NCI-H446 (cell line): ENCODE results near the gene LGI4.
A peak's percentile ranks its signal among the peaks of the same experiment; 100 is the strongest.
"Not testable (repeated sequence)": the region's sequence is repeated elsewhere in the genome, so short reads cannot be mapped to it uniquely, and the experiment has no call there.

Source experiments
- DNase-seq, 2 experiments: peaks; one replicate each; lab custom pipeline; 2025; lab: John Stamatoyannopoulos, UW

LGI4 gene

DNA sequence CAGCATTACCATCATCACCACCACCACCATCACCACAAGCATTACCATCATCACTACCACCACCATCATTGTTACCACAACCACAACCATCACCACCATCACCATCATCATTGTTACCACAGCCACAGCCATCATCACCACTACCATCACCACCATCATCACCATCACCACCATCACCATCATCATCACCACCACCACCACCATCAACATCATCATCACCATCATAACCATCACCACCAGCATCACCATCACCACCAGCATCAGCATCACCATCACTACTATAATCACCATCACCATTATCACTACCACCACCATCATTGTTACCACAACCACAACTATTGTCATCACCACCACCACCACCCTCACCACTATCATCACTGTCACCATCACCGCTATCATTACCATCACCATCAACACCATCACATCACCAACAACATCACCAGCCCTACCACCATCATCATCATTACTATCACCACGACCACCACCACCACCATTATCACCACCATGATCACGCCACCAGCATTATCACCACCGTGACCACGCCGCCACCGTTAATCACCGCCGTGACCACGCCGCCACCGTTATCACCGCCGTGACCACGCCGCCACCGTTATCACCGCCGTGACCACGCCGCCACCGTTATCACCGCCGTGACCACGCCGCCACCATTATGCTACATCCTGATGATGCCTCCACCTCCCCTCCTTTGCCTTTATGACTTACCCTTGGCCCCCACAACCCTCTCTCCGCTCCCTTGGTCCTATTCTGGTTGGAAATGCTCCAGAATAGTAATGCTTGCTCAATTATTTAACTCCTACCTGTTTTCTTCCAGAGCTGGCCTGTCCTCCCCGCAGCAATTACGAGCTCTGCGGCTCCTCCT lies 29.2 kb downstream of the LGI4 start:
- no peak for DNase-seq

DNA sequence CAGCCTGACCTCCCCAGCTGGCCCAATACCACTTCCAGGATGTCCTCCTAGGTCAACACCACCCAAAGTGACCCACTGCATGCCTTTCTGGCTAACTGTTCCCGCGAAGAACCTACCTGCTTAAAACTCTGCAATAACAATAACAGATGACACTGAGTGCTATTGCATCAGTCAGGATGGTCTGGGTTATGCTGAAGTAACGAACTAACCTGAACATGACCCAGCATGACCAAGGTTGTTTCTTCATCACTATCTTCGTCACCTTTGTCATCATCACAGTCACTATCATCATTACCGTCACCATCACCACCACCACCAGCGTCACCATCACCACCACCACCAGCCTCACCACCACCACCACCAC lies 29.8 kb downstream of the LGI4 start:
- DNase-seq: no peak

- DNase-seq: no peak
These were observed 30.5 kb downstream of the LGI4 start for GRCh38 chr19:35104361-35104760.

DNA sequence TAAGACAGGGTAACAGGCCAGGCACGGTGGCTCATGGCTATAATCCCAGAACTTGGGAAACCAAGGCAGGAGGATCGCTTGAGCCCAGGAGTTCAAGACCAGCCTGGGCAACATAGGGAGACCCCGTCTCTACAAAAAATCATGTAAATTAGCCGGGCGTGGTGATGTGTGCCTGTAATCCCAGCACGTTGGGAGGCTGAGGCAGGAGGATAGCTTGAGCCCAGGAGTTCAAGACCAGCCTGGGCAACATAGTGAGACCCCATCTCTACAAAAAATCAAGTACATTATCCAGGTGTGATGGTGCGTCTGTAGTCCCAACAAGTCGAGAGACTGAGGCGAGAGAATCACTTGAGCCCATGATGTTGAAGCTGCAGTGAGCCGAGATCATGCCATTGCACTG lies 31.2 kb downstream of the LGI4 start:
- not testable (repeated sequence) for DNase-seq

DNA sequence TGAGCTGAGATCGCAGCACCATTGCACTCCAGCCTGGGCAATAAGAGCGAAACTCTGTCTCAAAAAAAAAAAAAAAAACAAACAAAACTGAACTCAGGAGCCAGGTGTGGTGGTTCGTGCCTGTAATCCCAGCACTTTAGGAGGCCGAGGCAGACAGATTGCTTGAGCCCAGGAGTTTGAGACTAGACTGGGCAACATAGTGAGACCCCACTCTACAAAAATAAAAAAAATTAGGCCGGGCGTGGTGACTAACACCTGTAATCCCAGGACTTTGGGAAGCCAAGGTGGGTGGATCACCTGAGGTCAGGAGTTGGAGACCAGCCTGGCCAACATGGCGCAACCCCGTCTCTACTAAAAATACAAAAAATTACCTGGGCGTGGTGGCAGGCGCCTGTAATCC lies 32.9 kb downstream of the LGI4 start:
- not testable (repeated sequence) for DNase-seq

DNA sequence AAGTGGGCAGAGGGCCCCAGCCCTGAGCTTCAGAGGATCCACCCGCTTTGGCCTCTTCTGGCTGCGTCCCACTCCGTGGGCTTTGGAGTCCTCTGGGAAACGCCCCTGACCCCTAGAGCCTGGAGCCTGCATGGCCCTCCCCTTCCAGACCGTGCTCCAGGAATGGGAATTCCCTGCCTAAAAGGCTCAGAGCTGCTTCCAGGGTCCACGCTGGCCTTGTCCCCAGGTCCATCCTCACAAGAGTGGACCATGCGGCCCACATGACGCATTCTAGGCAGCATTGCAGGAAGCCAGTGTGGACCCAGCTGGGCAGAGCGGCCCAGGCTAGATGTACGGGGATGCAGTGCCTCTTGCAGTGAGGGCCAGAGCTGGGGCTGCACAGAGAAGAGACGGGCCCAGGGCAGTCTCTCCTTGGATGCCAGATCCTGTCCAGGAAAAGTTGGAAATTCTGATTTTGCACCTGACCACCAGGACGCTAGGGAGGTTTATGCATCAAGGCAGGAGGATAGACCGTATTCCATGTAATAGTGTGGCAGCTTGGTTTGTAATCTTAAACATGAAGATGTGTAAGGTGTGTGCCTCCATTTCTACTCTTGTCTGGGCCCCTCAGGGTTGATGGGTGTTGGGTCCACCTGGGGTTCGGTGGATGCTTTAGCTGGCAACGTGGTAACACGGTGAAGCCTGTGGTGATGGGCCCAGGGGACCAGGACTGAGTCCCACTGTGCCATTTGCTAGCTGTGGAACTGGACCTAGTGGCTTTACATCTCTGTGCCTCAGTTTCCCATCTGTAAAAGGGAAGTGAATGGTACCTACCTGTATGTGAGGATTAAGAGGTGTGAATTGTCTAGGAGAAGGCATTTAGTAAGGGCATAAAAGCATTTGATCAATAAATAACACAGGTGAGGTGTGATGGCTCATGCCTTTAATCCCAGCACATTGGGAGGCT lies 34.0 kb downstream of the LGI4 start:
- DNase-seq: no peak

DNA sequence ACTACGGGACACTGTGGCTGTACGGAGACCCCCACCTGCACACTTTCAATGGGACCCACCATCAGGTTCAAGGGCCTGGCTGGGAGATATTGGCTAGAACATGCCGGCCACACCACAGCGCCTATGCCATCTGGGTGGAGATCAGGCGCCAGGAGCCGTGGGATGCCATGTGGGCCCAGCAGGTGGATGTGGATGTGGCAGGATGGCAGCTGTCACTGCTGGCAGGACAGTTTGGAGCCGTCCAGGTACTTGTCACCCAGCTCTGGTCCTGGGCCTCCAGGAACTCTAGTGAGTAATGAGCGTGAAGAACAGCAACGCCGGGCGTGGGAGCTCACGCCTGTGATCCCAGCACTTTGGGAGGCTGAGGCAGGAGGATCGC lies 35.0 kb downstream of the LGI4 start:
- no peak for DNase-seq

DNA sequence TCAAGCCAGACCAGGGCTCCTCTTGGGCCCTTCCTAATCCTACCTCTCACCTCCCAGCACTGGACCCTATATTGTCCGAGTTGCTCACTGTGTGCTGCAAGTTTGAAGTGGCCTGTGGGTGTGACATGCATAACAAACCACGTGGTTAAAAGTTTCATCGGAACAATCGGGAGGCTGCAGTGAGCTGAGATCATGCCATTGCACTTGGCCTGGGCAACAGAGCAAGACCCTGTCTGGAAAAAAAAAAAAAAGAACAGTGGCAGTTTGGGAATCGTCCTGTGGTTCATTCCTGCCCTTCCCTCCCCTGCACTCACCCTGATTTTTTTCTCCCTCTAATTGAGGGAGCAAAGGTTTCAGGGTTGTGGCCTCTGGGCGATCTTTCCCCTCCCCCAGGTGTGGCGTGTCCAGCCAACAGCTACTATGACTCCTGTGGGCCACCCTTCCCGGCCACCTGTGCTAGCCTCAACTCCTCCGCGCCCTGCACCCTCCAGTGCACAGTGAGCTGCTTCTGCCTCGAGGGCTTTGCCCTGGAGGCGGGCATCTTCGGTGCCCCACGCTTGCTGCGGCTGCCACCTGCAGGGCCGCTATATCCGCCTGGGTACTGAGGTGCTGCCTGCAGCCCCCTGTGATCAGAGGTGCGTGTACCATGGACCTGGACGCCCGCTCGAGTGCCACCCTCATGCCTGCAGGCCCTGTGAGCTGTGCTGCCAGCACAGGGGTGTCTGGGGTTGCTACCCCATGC lies 35.5 kb downstream of the LGI4 start:
- no peak for DNase-seq

- DNase-seq: no peak
These were observed 36.3 kb downstream of the LGI4 start for GRCh38 chr19:35098413-35099049.

DNA sequence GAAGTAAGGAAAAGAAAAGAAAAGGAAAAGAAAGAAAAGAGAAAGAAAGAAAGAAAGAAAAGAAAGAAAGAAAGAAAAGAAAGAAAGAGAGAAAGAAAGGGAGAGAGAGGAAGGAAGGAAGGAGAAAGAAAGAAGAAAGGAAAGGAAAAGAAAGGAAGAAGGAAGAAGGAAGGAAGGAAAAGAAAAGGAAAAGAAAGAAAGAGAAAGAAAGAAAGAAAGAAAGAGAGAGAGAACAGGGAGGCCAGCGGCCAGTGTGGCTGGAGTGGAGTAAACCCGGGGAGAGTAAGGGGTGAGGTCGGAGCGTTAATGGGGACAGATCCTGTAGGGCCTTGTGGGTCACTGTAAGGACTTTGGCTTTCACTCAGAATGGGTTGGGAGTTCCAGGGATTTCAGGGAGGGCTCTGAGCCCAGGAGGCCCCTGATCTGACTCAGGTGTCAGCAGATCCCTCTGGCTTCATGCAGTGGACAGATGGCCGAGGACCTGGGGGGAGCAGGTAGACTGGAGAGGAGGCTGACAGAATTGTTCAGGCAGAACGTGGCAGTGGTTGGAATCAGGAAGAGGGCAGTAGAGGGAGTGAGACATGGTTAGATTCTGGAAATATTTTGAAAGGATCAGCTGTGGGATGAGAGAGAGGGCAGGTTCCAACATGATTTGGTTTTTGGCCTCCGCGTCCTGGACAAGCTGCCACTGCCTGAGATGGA lies 39.0 kb downstream of the LGI4 start:
- DNase-seq: no peak

DNA sequence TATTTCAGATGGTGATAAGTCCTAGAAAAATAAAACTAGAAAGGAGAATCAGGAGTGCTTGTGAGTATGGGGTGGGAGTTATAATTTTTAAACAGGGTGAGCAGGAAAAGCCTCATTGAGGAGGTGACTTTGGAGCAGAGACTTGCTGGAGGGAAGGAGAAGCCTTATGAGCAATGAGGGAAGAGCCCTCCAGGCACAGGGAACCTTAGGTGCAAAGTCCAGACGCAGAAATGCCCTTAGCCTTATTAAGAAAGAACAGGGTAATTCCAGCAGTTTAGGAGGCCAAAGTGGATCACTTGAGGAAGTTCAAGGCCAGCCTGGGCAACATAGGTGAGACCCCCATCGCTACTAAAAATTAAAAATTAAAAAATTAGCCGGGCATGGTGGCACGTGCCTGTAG lies 40.2 kb downstream of the LGI4 start:
- DNase-seq: no peak

- no peak for DNase-seq
These were observed 40.8 kb downstream of the LGI4 start for GRCh38 chr19:35093941-35094647.

DNA sequence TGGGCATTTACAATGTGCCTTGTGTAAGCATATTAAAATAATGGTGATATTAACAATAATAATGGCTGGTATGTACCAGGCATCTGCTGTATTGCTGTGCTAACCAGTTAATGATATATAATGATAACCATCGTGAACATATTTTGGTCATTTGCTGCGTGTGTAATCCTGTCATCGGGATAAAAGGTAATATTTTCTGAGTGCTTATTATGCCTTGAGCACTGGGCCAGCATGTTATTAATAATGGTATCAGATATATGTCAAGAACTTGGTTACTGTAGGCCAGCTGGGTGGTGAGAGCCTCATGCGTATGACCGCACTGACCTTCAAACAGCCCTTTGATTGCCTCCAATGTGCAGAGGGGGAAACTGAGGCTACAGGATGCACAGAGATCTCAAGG lies 41.4 kb downstream of the LGI4 start:
- DNase-seq: no peak

DNA sequence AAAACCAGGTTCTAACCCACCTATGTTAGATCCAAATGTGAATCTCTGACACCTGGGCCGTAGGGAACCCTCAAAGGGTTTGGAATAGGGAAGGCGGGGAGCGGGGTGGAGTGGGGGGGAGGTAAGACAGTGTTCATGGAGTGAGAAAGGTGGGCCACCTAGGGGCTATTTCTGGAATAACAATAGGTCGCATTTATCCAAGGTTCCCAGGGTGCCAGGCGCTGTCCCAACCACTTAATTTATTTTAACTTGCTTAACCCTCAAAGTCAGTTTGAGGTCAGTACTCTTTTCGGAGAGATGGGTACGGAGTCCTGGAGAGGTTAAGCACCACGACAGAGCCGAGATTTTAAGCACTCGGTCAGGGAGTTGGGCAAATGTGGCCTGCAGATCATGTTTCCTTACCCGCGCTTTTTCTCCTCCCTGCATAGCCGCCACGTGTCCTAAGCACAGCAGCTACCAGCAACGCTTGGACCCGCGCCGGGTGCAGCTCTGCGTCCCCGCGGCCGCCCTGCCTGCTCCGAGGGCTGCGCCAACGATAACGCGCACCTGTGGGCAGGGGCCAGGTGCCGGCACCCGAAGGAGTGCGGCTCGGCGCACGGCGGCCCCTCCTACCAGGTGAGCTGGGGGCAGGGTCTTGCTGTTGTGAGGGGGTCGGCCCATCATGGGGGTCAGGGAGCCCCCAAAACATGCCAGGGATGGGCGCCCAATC lies 44.2 kb downstream of the LGI4 start:
- DNase-seq: peak; percentile 22 to 52

- DNase-seq: no peak
These were observed 44.7 kb downstream of the LGI4 start for GRCh38 chr19:35090160-35090505.

DNA sequence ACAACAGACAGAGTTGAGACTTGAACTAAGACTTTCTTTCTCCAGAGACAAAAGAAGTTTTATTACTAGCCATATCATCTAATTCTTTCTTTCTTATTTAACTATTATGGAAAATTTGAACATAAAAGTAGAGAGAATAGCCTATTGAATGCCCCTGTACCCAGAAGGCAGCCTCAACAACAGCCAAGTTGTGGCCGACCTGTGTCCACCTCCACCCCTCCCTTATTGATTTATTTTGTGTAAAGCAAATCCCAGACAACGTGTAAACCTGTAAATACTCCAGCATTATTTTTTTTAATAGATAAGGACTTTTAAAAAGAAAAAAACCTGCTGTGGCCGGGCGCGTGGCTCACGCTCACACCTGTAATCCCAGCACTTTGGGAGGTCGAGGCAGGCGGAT lies 45.3 kb downstream of the LGI4 start:
- no peak for DNase-seq

GRCh38 chr19:35088131-35088913 lies 46.5 kb downstream of the LGI4 start:
- peak in 1 of 2 experiments; percentile 32 for DNase-seq

DNA sequence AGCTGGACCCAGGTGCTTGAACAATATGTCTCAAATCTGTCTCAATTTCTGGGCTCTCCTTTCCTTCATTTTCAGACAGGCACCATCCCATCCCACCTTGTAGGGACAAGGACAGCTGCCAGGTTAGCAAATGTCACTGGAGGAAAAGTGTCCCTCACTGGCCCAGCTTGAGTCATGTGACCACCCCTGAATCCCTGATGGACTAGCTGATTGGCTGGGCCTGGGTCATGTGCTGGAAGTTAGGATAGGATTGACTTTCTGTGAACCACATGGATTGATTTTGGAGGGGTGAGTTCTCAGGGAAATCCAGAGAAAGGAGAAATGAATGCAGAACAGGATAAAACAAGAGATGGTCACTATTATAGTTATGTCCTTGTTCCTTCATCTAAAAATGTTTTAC lies 47.5 kb downstream of the LGI4 start:
- DNase-seq: no peak

DNA sequence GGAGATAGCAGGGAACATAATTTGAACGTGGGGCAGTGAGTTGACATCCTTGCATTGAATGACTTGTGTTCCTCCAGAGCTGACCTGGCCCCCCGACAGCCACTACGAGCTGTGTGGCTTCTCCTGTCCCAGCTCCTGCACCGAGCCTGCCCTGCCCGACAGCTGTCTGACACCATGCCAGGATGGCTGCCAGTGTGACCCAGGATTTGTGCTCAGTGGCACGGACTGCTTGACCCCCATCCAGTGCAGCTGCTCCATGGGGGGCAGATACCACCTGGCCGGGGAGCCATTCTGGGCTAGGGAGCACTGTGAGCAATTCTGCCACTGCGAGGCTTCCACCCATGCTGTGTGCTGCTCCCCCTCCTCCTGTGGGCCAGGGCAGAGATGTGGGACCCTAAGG lies 48.4 kb downstream of the LGI4 start:
- DNase-seq: no peak
